SIG-M5 treated with dmso at 0.1 percent for 504 hours (cell line): ENCODE data around the gene PREX1.
A peak's percentile ranks its signal among the peaks of the same experiment; 100 is the strongest.

ENCODE experiments used
- DNase-seq: peaks from one replicate; lab custom pipeline; 2025; ENCODE audit not compliant: unreplicated experiment; lab: John Stamatoyannopoulos, UW

Gene PREX1

DNA sequence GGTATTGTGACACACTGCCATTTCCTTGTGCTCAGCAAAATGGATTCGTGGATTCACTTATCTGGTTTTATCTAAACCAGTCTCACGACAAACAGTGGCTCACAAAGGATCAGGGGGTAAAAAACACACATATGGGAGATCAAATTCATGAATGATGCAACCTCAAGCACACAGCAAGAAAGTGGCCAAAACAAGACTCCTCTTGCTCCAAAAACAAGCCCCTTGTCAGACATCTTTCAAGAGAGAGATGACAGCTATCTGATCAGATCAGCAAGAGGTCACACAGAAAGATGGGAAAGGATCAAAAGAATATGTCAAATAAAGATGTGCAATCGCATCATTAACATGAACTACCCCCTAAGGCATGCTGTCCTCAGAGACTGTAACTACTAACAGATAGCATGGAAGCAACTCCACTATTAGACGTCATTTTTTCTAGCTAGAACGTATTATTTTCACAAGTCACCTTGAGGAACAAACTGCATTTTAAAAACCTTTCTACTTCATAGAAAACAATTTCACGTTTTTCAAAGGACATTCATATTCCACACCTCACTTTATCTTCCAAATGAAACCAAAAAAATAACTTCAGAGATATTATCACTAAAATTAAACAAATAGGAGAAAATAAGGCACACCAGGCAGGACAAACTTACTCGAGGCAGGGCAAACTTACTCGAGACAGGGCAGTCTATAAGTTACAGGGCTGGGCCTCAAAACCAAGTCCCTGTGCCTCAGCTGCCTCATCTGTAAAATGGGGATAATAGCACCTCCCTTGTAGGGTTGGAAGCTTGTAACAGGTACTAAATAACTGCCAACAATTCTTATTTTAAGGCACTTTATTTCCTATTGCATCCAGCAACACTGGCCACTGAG lies 122.3 kb downstream of the PREX1 start:
- peak; percentile 77 for DNase-seq

DNA sequence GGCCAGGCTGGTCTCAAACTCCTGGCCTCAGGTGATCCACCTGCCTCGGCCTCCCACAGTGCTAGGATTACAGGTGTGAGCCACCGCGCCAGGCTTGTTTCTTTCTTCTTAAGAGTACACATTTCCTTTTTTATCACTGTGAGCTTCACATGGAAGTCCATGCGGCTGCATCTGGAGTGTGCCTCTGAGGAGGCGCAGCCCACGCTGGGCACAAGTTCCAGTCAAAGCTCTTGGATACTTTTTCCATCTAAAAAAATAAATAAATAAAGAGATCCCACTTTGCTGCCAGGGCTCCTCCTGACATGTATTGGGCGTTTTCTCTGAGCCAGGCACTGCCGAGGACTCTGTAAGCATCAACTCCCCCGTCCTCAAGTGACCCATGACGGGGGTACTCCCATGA lies 123.0 kb downstream of the PREX1 start:
- DNase-seq = no peak

GRCh38 chr20:48703511-48704219 lies 124.1 kb downstream of the PREX1 start:
- DNase-seq = no peak

GRCh38 chr20:48703107-48703506 lies 124.7 kb downstream of the PREX1 start:
- DNase-seq = no peak

GRCh38 chr20:48702455-48702913 lies 125.3 kb downstream of the PREX1 start:
- no peak for DNase-seq

DNA sequence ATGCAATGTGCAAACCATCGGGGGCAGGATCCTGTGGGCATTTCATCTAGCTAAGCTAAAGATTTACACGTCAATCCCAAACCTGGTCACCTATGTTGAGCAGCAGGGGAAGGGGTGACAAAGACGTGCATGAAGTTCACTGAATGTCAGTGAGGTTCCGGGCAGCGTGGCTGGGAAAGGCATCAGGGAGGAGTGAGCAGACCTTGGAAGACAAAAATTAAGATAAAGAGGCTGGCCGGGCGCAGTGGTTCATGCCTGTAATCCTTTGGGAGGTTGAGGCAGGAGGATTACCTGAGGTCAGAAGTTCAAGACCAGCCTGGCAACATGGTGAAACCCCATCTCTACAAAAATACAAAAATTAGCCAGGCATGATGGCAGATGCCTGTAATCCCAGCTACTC lies 126.1 kb downstream of the PREX1 start:
- DNase-seq = no peak

- no peak for DNase-seq
Observed at GRCh38 chr20:48698507-48699267, 129.1 kb downstream of the PREX1 start.

DNA sequence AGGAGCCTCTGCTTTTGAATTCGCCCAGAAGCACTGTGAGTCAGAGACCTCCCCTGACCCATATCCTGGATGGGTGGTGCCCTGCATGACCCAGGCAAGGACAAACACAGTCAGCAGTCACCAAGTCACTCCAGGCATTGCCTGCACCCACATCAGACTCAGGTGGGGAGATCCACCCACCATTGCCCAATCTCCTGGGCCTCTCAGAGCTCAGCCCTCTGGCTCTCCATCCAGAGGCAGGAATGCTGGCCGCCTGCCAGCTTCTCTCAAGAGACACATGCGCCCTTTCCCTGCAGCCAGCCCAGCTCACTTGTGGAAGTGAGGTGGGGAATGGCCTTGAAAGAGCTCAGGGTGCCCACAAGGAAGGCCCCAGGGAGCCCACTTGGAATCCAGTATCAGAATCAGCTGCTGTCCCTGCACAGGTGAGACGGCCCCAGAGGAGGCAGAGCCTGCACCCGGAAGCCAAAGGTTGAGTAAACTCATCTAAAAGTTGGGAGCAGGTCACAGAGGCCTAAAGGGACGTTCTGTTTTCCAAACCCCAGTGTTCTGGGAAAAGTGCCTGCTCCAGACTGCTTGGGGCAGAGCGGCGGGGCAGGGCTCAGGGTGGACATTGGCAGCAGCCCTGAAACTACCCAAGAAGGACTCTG lies 129.8 kb downstream of the PREX1 start:
- DNase-seq = peak; percentile 97

DNA sequence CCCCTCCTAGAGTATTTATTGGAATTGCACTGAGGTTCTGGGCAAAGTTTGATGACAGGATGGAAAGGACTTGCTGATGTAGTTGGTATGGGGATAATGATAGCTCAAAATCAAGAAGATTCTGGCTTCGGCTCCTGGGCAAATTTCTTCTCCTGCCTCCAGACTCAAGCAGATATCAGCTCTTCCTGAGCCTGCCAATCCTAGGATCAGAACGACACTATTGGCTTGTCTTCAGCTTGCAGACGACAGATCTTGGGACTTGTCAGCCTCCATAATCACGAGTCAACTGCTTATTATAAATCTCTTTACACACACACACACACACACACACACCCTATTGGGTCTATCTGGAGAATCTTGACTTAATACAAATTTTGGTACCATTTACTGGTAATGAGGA lies 131.1 kb downstream of the PREX1 start:
- DNase-seq = no peak

- DNase-seq = no peak
Observed at GRCh38 chr20:48695738-48696137, 132.1 kb downstream of the PREX1 start.

- no peak for DNase-seq
Observed at GRCh38 chr20:48695255-48695654, 132.5 kb downstream of the PREX1 start.

- no peak for DNase-seq
Observed at GRCh38 chr20:48694381-48694865, 133.4 kb downstream of the PREX1 start.

DNA sequence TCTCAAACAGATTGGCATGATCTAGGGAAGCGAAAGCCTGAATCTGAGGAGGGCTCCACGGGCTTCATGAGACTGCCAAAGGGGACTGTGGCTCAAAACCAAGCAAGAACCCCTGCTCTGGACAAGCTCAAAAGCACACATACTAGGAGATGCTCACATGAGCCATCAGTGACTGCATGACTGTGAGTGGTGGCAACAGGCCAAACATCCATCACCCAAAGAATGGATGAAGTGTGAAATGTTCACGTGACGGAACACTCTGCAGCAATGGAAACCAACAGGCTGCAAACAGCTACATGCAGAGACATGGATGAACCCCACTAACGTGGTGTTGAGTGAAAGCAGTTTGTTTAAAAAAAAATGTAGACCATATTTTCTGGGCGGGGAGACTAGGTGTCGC lies 136.3 kb downstream of the PREX1 start:
- DNase-seq = no peak

DNA sequence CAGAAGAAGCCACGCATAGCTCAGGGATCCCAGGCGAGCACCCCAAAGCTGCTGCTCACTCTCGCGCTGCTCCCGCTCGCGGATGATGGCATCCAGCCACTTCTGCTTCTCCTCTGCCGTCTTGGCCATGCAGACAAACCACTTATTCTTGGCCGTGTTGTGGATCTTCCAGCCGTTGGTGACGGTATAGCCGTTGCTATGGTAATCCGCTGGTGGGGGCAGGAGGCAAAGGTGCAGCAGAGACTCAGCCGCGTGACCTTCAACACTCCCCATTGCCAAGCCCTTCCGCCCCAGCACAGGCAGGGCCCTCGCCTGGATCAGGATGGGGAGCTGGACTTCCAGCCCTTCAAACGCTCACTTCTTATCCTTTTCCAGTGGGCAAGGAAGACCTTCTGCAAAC lies 136.9 kb downstream of the PREX1 start:
- DNase-seq = no peak

GRCh38 chr20:48689874-48690571 lies 137.8 kb downstream of the PREX1 start:
- DNase-seq = no peak

DNA sequence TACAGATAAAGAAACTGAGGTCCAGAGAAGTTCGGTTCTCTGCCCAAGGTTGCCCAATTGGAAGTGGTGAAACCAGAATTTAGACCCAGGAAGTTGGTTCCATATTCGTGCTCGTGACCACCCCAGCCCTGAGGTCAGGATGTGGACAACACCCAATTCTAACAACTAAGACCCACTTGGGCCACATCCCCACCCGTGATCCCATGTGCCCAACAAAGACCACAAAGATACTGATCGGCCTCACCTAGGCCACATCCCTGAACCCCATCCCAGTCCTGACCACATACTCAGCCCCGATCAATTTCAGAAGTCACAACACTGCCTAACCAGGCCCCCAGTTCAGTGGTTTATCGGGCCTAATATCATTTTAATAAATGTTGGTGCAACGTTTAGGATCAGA lies 138.4 kb downstream of the PREX1 start:
- no peak for DNase-seq

DNA sequence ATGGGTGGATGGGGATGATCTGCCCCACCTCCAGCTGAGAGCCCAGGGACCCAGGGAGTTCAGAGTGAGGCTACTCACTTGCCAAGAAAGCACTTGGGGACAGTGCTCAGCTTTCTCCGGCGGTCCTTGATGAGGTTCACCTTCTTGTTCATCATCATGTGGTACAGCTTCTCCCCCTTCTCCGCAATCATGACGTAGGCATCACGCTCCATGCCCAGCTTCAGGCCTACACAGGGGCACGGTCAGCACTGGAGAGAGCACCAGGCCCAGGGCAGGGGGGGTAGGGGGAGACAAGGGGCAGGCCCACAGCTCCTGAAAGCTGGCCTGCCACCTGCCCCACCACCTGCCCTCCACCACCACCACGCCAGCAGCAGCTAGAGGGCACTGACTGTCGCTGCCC lies 139.2 kb downstream of the PREX1 start:
- no peak for DNase-seq

DNA sequence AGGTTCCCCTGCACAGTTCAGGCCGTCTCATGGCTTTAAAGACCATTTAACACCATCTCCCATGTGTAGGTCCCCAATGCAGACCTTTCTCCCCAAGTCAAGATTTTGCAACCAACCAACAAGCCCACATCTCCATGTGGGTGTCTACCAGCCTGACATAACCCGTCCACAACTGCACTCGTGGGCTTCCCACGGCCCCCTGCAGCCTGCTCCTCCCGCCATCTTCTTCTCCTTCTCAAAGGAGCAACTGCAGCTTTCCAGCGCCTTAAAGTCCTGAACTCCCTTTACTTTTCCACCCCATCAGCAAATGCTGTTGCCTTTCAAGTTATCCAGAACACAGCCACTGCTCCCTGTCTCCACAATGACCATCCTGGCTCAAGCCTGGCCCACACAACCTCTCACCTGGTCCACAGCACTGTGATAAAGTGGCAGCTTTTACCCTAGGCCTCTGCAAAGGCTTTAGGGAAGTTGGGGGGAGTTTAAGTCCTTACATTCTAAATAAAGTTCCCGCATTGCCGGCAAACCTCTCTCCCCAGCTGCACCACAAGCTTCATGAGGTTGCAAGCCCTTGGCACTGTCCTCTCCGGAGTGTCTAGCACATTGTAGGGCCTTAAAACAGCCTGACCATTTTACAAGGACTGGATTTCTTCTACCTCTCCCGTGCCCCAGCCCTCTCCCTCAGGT lies 140.5 kb downstream of the PREX1 start:
- no peak for DNase-seq

GRCh38 chr20:48686238-48687116 lies 141.3 kb downstream of the PREX1 start:
- DNase-seq = no peak
